ENCODE results near the gene LRP1B.

DNA sequence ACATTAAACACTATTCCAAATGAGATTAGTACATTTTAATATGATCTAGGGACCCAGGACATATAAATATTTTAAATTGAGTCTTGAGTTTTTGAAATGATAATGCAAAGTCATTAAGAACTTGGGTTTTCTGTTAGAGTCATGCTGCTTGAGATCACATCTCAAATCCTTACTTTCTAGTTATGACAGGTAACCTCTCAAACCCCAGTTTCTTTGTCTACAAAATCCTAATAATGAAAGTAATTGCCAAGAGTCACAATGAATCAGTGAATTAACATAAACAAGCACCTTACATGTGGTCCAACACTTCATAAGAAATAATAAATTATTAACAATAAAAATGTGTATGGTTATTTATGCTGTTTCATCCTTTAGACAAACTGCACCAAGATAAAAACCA lies 607.6 kb downstream of the LRP1B start:
- TF ChIP-seq, protein P1, sequence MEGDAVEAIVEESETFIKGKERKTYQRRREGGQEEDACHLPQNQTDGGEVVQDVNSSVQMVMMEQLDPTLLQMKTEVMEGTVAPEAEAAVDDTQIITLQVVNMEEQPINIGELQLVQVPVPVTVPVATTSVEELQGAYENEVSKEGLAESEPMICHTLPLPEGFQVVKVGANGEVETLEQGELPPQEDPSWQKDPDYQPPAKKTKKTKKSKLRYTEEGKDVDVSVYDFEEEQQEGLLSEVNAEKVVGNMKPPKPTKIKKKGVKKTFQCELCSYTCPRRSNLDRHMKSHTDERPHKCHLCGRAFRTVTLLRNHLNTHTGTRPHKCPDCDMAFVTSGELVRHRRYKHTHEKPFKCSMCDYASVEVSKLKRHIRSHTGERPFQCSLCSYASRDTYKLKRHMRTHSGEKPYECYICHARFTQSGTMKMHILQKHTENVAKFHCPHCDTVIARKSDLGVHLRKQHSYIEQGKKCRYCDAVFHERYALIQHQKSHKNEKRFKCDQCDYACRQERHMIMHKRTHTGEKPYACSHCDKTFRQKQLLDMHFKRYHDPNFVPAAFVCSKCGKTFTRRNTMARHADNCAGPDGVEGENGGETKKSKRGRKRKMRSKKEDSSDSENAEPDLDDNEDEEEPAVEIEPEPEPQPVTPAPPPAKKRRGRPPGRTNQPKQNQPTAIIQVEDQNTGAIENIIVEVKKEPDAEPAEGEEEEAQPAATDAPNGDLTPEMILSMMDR (IDR thresholded peaks at IDR 0.05) = no peak
- TF ChIP-seq POLR2A (IDR thresholded peaks at IDR 0.05) (no peak), POLR2AphosphoS5 (IDR thresholded peaks at IDR 0.05; ENCODE audit: insufficient read depth in 1 of 2, low read depth in 1 of 2) (no peak)

All from vagina (tissue), 2 donors.